ENCODE results near the gene TRMT1. TPM values are rescaled to one million over a fixed set of nuclear protein-coding genes. Genes with fewer than 3 reads are reported as not detected.

TRMT1 gene
- total RNA-seq, 2 experiments from 2014 or later, result 85.0 to 95.7 TPM

GRCh38 chr19:13070425-13071140 is 46.0 kb downstream of the TRMT1 start:
- H3K4me1 Mint-ChIP-seq (ENCODE audit: low read depth), result no peaks in the 10 kb centered on the region
- DNase-seq, result no peak
- no peaks in the 10 kb centered on the region for H3K27me3 Mint-ChIP-seq
- no peaks in the 10 kb centered on the region for H3K9me3 Mint-ChIP-seq
- intact Hi-C loops (cut with micrococcal nuclease), result no loop called here
- no peak for TF ChIP-seq CTCF (IDR thresholded peaks at IDR 0.05)
- H3K27ac Mint-ChIP-seq, result no peak overlapping the region
- ATAC-seq, result no peak
- no peaks in the 10 kb centered on the region for H3K36me3 Mint-ChIP-seq (ENCODE audit: low read depth)
- CTCF ChIA-PET, result interaction anchor here (1.3 to 3.5 kb wide), 5 partner anchors 10 to 105 kb away, joined by 4 to 30 read pairs (median 7); no protein-coding TSS in a partner anchor
- POLR2A ChIA-PET, result no interaction called here
- no peak overlapping the region for H3K4me3 Mint-ChIP-seq

GRCh38 chr19:13069415-13070359 is 46.9 kb downstream of the TRMT1 start:
- H3K27ac Mint-ChIP-seq, result no peak overlapping the region
- ChIA-PET POLR2A (no interaction called here), CTCF (interaction anchor here (1.2 to 3.5 kb wide), 7 partner anchors 9 to 104 kb away, joined by 3 to 30 read pairs (median 7); no protein-coding TSS in a partner anchor)
- DNase-seq (no peak), ATAC-seq (no peak)
- H3K9me3 Mint-ChIP-seq, result no peaks in the 10 kb centered on the region
- H3K4me1 Mint-ChIP-seq (ENCODE audit: low read depth), result no peaks in the 10 kb centered on the region
- intact Hi-C loops (cut with micrococcal nuclease), result no loop called here
- no peaks in the 10 kb centered on the region for H3K27me3 Mint-ChIP-seq
- H3K4me3 Mint-ChIP-seq, result no peak overlapping the region
- no peak for TF ChIP-seq CTCF (IDR thresholded peaks at IDR 0.05)
- H3K36me3 Mint-ChIP-seq (ENCODE audit: low read depth), result no peaks in the 10 kb centered on the region

GRCh38 chr19:13068085-13068846 is 48.3 kb downstream of the TRMT1 start:
- intact Hi-C loops (cut with micrococcal nuclease), result no loop called here
- ATAC-seq, result no peak
- Mint-ChIP-seq H3K36me3 (ENCODE audit: low read depth) (no peaks in the 10 kb centered on the region), H3K4me1 (ENCODE audit: low read depth) (no peaks in the 10 kb centered on the region), H3K27me3 (peaks cover 2% of the 10 kb centered on the region), H3K4me3 (no peak overlapping the region), H3K9me3 (no peaks in the 10 kb centered on the region), H3K27ac (no peak overlapping the region)
- CTCF ChIA-PET, result interaction anchor here (1.2 to 3.5 kb wide), 3 partner anchors 25 to 91 kb away, joined by 3 to 11 read pairs (median 10); no protein-coding TSS in a partner anchor
- no peak for TF ChIP-seq CTCF (IDR thresholded peaks at IDR 0.05)
- POLR2A ChIA-PET, result interaction anchor here (1.2 kb wide), 2 partner anchors 37 to 66 kb away, joined by 3 read pairs; no protein-coding TSS in a partner anchor
- no peak for DNase-seq

- Mint-ChIP-seq H3K27ac (no peak overlapping the region), H3K9me3 (no peaks in the 10 kb centered on the region), H3K4me1 (ENCODE audit: low read depth) (no peaks in the 10 kb centered on the region), H3K4me3 (no peak overlapping the region), H3K27me3 (peaks cover 7% of the 10 kb centered on the region), H3K36me3 (ENCODE audit: low read depth) (no peaks in the 10 kb centered on the region)
- POLR2A ChIA-PET, result interaction anchor here (0.6 to 1.2 kb wide), 2 partner anchors 65 to 277 kb away, joined by 3 read pairs; no protein-coding TSS in a partner anchor
- intact Hi-C loops (cut with micrococcal nuclease), result no loop called here
- ATAC-seq (no peak), DNase-seq (no peak)
- CTCF ChIA-PET, result interaction anchor here (1.3 to 3.5 kb wide), 3 partner anchors 33 to 101 kb away, joined by 4 to 11 read pairs (median 11); no protein-coding TSS in a partner anchor
- TF ChIP-seq CTCF (IDR thresholded peaks at IDR 0.05), result no peak
Measured at GRCh38 chr19:13066933-13067807, 49.4 kb downstream of the TRMT1 start.
